Small intestine (tissue), 7 donors: ENCODE data around the gene DGCR2. TPM values are rescaled to one million over a fixed set of nuclear protein-coding genes. Genes with fewer than 3 reads are reported as not detected.
A peak's percentile ranks its signal among the peaks of the same experiment; 100 is the strongest.
"Not testable (repeated sequence)": the region's sequence is repeated elsewhere in the genome, so short reads cannot be mapped to it uniquely, and the experiment has no call there.

Source experiments
- DNase-seq, 2 donors: peaks; one replicate each; pipeline versions ENCODE4 v3.0.0 to v3.0.0-alpha.2; 2013
- FAIRE-seq: peaks from 2 replicates; lab custom pipeline; 2012; peaks lifted over from hg19 to GRCh38; lab: Jason Lieb, UNC
- H3K27ac ChIP-seq, 3 donors: one replicate each; pipeline ENCODE4 v1.5.1; 2013; ENCODE audit warnings: low read length in 2 of 3, mild to moderate bottlenecking in 2 of 3, control low read depth in 1 of 3, inconsistent platforms in 1 of 3, low read depth in 1 of 3, moderate library complexity in 1 of 3
- H3K27me3 ChIP-seq, 3 donors: one replicate each; pipeline ENCODE4 v1.6.1; 2013; ENCODE audit warnings: low read length in 3 of 3, inconsistent platforms in 1 of 3; ENCODE audit not compliant: control insufficient read depth in 3 of 3, insufficient read depth in 3 of 3
- H3K36me3 ChIP-seq, 3 donors: one replicate each; pipeline ENCODE4 v1.6.1; 2013; ENCODE audit warnings: low read length in 3 of 3, inconsistent platforms in 1 of 3, low read depth in 1 of 3, mild to moderate bottlenecking in 1 of 3, moderate library complexity in 1 of 3; ENCODE audit not compliant: control insufficient read depth in 3 of 3, insufficient read depth in 2 of 3
- H3K4me1 ChIP-seq, 3 donors: one replicate each; pipeline ENCODE4 v1.6.1; 2013; ENCODE audit warnings: low read length in 2 of 3, inconsistent platforms in 1 of 3, low read depth in 1 of 3, mild to moderate bottlenecking in 1 of 3, moderate library complexity in 1 of 3; ENCODE audit not compliant: control insufficient read depth in 3 of 3, insufficient read depth in 2 of 3
- H3K4me3 ChIP-seq, 3 donors: one replicate each; pipeline ENCODE4 v1.5.1; 2013; ENCODE audit warnings: low read length in 3 of 3, control low read depth in 1 of 3, inconsistent platforms in 1 of 3, low read depth in 1 of 3, mild to moderate bottlenecking in 1 of 3, moderate library complexity in 1 of 3
- H3K9me3 ChIP-seq, 2 donors: one replicate each; pipeline ENCODE4 v1.6.1; 2013; ENCODE audit warnings: low read depth in 1 of 2, low read length in 1 of 2; ENCODE audit not compliant: control insufficient read depth in 2 of 2, insufficient read depth in 1 of 2
- WGBS, 3 donors: extraction: QIAGEN DNeasy Blood & Tissue Kit; methylation state at CpG; one replicate each; pipeline ENCODE4 v1.1.7; 2013; 5-methylcytosine and 5-hydroxymethylcytosine counted together
- polyA plus RNA-seq, 4 donors: library from polyadenylated mRNA; stranded (reverse) in 3 of 4; unstranded in 1 of 4; fragments of 200-250 nt in 3 of 4; fragments of 120-200 nt in 1 of 4; gene quantifications; one replicate each; pipeline versions ENCODE4 v1.2.1 to v1.2.3, GENCODE V29; 2013
- donor health status: healthy with polysubstance abuse.
- donor health status: control.
- donor health status: control.
- donor health status: Bipolar disorder and iron deficiency.
- donor health status: healthy.

The DGCR2 gene
- polyA plus RNA-seq, 4 donors = 14.8 to 61.6 (median 34.0) TPM

DNA sequence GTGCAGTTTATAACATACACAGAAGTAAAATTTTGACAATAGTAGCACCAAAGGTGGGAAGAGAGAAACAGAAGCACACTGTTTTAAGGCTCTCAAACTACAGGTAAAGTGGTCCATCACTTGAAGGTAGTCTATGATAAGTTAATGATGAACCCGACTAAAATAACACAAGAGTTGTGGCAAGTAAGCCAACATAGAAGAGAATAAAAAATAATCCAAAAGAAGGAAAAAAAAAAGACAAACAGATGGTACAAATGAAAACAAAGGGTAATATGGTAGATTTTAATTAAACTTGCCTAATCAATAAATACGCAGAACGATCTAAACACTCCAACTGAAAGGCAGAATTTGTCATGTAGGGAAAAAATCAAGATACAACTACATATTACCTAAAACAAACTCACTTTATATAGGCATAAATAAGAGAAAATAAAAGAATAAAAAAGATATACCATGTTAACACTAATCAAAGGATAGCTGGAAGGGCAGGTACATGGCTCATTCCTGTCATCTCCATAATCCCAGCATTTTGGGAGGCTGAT is 31.6 kb downstream of the DGCR2 start:
- 70 to 95% (median 94%) methylated on average over 3 of the region's 3 CpGs for WGBS, 3 donors
- Histone ChIP-seq H3K9me3 (no peaks in the 10 kb centered on the region), H3K36me3 (peaks cover 0 to 26% (median 8%) of the 10 kb centered on the region in 3 donors), H3K27me3 (no peaks in the 10 kb centered on the region), H3K4me1 (no peaks in the 10 kb centered on the region), H3K27ac (no peak overlapping the region), H3K4me3 (no peak overlapping the region)
- FAIRE-seq (no peak), DNase-seq (no peak)

DNA sequence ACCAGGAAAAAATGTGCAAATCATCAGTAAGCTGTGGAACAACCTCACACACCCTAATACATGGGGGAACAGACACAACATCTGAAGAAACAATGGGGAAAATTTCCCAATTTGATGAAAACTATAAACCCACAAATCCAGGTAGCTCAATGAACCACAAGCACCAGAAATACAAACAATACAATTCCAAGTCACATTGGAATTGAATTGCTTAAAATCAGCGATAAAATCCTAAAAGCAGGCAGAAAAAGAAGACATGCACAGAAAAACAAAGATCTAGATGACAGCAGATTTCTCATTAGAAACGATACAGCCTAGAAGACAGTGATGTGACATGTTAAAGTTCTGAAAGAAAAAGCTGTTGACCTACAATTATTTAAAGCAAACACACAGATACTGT is 32.0 kb downstream of the DGCR2 start:
- Histone ChIP-seq H3K27me3 (no peaks in the 10 kb centered on the region), H3K27ac (no peak overlapping the region), H3K36me3 (peaks cover 0 to 29% (median 10%) of the 10 kb centered on the region in 3 donors), H3K4me1 (no peaks in the 10 kb centered on the region), H3K9me3 (no peaks in the 10 kb centered on the region), H3K4me3 (no peak overlapping the region)
- WGBS, 3 donors = 89 to 100% (median 92%) methylated on average over 2 of the region's 2 CpGs
- DNase-seq = no peak
- FAIRE-seq = no peak

DNA sequence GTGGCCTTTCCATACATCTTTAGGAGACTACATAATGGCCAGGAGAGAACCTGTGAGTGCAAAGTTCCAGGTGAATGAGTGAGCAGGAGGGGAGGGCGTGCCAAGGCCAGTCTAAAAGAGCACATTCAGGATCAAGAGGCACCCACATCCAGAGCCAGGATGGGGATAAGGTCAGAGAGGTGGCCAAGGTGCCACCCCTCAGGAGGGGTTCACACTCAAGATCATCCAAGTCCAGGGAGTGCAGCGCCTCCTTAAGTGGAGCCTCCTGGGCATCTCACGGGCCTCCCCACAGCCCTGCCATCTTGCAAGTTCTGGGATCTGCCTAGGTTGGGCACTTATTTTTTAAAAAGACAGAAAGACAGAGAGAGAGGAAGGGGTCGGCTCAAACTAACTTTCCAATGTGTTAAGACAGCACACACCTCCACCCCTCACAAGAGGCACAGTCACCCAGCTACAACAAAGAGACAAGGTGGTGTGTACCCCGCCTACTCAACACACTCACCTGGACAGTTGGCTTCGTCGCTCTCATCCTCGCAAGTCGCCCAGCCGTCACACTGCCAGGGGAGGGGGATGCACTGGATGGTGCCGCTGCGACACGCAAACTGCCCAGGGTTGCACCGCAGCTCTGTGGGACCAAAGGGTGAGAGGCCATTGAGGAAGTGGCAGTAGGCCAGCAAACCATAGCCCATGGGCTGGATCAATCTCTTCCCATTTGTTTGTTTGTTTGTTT is 33.2 kb downstream of the DGCR2 start:
- H3K27ac ChIP-seq = no peak overlapping the region
- no peaks in the 10 kb centered on the region for H3K9me3 ChIP-seq
- H3K27me3 ChIP-seq = no peaks in the 10 kb centered on the region
- H3K4me3 ChIP-seq = no peak overlapping the region
- FAIRE-seq (no peak), DNase-seq (peak in 1 of 2 donors; percentile 13)
- 96 to 97% (median 97%) methylated on average over 14 of the region's 14 CpGs for WGBS, 3 donors
- H3K36me3 ChIP-seq = peaks cover 0 to 28% (median 10%) of the 10 kb centered on the region in 3 donors
- no peaks in the 10 kb centered on the region for H3K4me1 ChIP-seq

DNA sequence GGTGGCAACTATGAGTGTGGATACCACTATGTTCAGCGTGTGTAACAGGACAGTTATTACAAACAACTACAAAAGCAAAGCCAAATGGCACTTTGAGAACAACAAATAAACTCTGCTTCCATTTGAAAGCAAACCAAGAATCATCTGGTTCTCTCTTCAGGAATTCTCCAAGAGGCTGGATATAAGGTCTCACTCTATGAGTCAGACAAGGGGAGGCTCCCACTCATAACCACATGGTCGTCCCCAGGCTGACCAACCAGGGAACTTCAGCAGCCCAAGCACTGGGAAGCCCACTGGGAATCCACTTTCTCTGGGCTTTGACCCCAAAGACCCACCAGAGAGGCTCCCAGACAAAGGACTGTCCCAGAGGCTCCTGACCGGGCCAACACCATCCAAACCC is 35.3 kb downstream of the DGCR2 start:
- H3K27me3 ChIP-seq = no peaks in the 10 kb centered on the region
- no peak for DNase-seq
- H3K4me3 ChIP-seq = no peak overlapping the region
- WGBS, 3 donors = 92 to 95% (median 93%) methylated on average over 3 of the region's 3 CpGs
- H3K9me3 ChIP-seq = no peaks in the 10 kb centered on the region
- peaks cover 0 to 37% (median 15%) of the 10 kb centered on the region in 3 donors for H3K36me3 ChIP-seq
- no peak overlapping the region for H3K27ac ChIP-seq
- no peak for FAIRE-seq
- H3K4me1 ChIP-seq = no peaks in the 10 kb centered on the region

DNA sequence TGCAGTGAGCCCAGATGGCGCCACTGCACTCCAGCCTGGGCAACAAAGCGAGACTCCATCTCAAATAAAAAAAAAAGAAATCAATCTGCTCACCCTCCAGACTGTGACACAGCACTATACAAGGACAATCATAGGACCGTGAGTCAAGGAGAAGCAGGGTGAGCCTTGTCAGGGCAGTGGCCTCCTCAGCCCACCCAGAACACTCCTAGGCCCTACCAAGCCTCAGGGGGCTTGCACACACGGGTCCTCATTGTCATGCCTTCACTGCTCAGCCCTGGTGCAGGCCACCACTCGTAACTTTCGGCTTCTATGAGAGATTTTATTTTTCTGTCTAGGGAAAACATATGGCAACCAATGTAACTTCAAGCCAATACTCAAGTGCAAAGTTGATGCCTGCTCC is 35.8 kb downstream of the DGCR2 start:
- FAIRE-seq = no peak

DNA sequence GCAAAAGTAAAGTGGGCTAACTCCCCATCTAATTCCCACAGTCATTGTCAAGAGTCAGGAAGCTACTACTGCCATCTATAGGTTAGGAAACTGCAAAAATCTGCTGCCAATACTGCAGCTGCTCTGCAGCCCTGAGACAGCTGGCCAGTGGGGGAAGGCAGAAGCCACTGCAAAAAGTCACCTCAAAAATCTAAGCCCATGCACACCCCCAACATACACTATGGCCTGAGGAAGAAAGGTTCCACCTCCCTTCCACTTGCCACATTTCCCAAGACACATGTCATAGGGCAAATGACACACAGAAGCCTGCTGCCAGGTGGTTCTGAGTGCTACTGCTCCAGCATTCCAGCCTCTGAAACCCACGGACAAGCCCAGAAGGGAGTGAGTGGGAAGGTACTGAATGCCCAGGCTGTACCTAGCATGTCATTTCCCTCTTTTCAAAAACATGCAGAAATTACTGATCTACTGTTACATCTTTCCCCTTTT is 36.9 kb downstream of the DGCR2 start:
- DNase-seq = no peak
- Histone ChIP-seq H3K27me3 (no peaks in the 10 kb centered on the region), H3K27ac (no peak overlapping the region), H3K36me3 (peaks cover 5 to 43% (median 17%) of the 10 kb centered on the region in 3 donors), H3K4me1 (no peaks in the 10 kb centered on the region), H3K4me3 (no peak overlapping the region), H3K9me3 (no peaks in the 10 kb centered on the region)
- WGBS, 3 donors = 32 to 72% (median 65%) methylated on average over 1 of the region's 1 CpG
- no peak for FAIRE-seq

More for the DNA sequence above, 35.8 kb downstream of the DGCR2 start:
- H3K4me3 ChIP-seq = no peak overlapping the region
- H3K36me3 ChIP-seq = peaks cover under 1 to 37% (median 15%) of the 10 kb centered on the region in 3 donors
- WGBS, 3 donors = 94 to 99% (median 96%) methylated on average over 6 of the region's 6 CpGs
- no peaks in the 10 kb centered on the region for H3K27me3 ChIP-seq
- no peak overlapping the region for H3K27ac ChIP-seq
- H3K4me1 ChIP-seq = no peaks in the 10 kb centered on the region
- DNase-seq = no peak
- no peaks in the 10 kb centered on the region for H3K9me3 ChIP-seq

DNA sequence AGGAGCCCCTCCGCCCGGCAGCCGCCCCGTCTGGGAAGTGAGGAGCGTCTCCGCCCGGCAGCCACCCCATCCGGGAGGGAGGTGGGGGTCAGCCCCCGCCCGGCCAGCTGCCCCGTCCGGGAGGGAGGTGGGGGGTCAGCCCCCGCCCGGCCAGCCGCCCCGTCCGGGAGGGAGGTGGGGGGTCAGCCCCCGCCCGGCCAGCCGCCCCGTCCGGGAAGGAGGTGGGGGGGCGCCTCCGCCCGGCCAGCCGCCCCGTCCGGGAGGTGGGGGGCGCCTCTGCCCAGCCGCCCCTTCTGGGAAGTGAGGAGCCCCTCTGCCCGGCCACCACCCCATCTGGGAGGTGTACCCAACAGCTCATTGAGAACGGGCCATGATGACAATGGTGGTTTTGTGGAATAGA is 37.6 kb downstream of the DGCR2 start:
- H3K4me1 ChIP-seq, H3K4me3 ChIP-seq, DNase-seq, H3K9me3 ChIP-seq, FAIRE-seq, H3K27ac ChIP-seq, H3K27me3 ChIP-seq: not testable (repeated sequence)
- WGBS, 3 donors = 94 to 97% (median 94%) methylated on average over 11 to 32 of the region's 32 CpGs
- peaks cover 8 to 47% (median 17%) of the 10 kb centered on the region in 3 donors for H3K36me3 ChIP-seq

DNA sequence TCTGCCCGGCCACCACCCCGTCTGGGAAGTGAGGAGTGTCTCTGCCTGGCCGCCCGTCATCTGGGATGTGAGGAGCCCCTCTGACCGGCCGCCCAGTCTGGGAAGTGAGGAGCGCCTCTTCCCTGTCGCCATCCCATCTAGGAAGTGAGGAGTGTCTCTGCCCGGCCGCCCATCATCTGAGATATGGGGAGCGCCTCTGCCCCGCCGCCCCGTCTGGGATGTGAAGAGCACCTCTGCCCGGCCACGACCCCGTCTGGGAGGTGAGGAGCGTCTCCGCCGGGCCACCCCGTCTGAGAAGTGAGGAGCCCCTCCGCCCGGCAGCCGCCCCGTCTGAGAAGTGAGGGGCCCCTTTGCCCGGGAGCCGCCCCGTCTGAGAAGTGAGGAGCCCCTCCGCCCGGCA is 38.1 kb downstream of the DGCR2 start:
- not testable (repeated sequence) for FAIRE-seq, H3K4me3 ChIP-seq, H3K27me3 ChIP-seq, DNase-seq, H3K27ac ChIP-seq, H3K4me1 ChIP-seq, H3K9me3 ChIP-seq
- peaks cover 8 to 44% (median 17%) of the 10 kb centered on the region in 3 donors for H3K36me3 ChIP-seq
- WGBS, 3 donors = 83 to 96% (median 96%) methylated on average over 4 to 30 of the region's 30 CpGs
